Pancreas (tissue), 10 donors: ENCODE measurements around the gene UBAC1. TPM values are rescaled to one million over a fixed set of nuclear protein-coding genes. Genes with fewer than 3 reads are reported as not detected.
"Not testable (repeated sequence)": the region's sequence is repeated elsewhere in the genome, so short reads cannot be mapped to it uniquely, and the experiment has no call there.

Experiments
- ATAC-seq, 4 donors: fragments of 200-7000 bp; cut with Tn5 transposase; one replicate each; pipeline versions ENCODE4 v1.8.0 to v1.9.1; 2020; ENCODE audit warnings: mild to moderate bottlenecking in 4 of 4, moderate library complexity in 4 of 4
- DNase-seq, 6 donors: peaks; one replicate each; pipeline ENCODE4 v3.0.0-alpha.2; 2020
- FAIRE-seq: peaks from 2 replicates; lab custom pipeline; 2012; peaks lifted over from hg19 to GRCh38; lab: Jason Lieb, UNC
- H3K27ac ChIP-seq, 4 donors: fragments of 200-600 bp; sonication (generic); 1 replicate in 3 of 4; 2 replicates in 1 of 4; pipeline versions ENCODE4 v1.5.0 to v1.8.0; 2020
- H3K27me3 ChIP-seq, 4 donors: fragments of 200-600 bp; one replicate each; pipeline ENCODE4 v1.8.0; 2021
- H3K36me3 ChIP-seq, 3 donors: fragments of 200-600 bp; sonication (generic) in 1 of 3; one replicate each; pipeline versions ENCODE4 v1.5.0 to v1.8.0; 2020 to 2021
- H3K4me1 ChIP-seq, 3 donors: fragments of 200-600 bp; one replicate each; pipeline ENCODE4 v1.8.0; 2021
- H3K4me3 ChIP-seq, 4 donors: fragments of 200-600 bp; sonication (generic) in 2 of 4; one replicate each; pipeline versions ENCODE4 v1.5.0 to v1.8.0; 2020 to 2021
- H3K9me3 ChIP-seq, 4 donors: fragments of 200-600 bp; one replicate each; pipeline ENCODE4 v1.8.0; 2021
- WGBS, 2 donors: extraction: QIAGEN DNeasy Blood & Tissue Kit; methylation state at CpG; one replicate each; pipeline ENCODE4 v1.1.7; 2013; 5-methylcytosine and 5-hydroxymethylcytosine counted together
- intact Hi-C, 3 donors: fragments of 100-400 bp; cut with DNase I; formaldehyde crosslinking; loops; one replicate each; pipeline versions ENCODE4 v1.11.1 to v1.14.2; 2022
- polyA plus RNA-seq, 2 donors: library from polyadenylated mRNA; stranded (reverse); fragments of 200-250 nt; gene quantifications; one replicate each; pipeline ENCODE4 v1.2.3, GENCODE V29; 2013
- total RNA-seq, 6 donors: library from RNA; stranded (reverse); fragmentation: NEBNext Ultra II Directional in 4 of 6; extraction: Animal tissue kit (Norgen Biotek cat#: 25700) in 4 of 6; gene quantifications; one replicate each; pipeline versions ENCODE4 v1.2.1 to v1.2.4, GENCODE V29; 2021 to 2023
- TF ChIP-seq, protein P1 (sequence below), 4 donors: fragments of 200-600 bp; sonication (generic) in 3 of 4; IDR thresholded peaks; one replicate each; pipeline versions ENCODE4 v1.5.0 to v1.8.0; 2021; ENCODE audit warnings: antibody characterized with exemption in 4 of 4
- donor health status: healthy with polysubstance abuse.
- donor health status: DM: no; HTN: no; CAD: no; lungs with moderate emphysema.
- donor health status: DM: no; HTN: no; CAD: no.
- donor health status: control.
- donor health status: control.
- donor health status: Bipolar disorder and iron deficiency.
- donor health status: DM: yes; HTN: yes; CAD: no.
- donor health status: DM: no; HTN: no; CAD: no.
- donor health status: DM: no; HTN: no; CAD: no.
- donor health status: DM: yes; HTN: yes; CAD: no.

The UBAC1 gene
- total and polyA plus RNA-seq, 8 donors, result 9.8 to 33.7 (median 14.4) TPM

DNA sequence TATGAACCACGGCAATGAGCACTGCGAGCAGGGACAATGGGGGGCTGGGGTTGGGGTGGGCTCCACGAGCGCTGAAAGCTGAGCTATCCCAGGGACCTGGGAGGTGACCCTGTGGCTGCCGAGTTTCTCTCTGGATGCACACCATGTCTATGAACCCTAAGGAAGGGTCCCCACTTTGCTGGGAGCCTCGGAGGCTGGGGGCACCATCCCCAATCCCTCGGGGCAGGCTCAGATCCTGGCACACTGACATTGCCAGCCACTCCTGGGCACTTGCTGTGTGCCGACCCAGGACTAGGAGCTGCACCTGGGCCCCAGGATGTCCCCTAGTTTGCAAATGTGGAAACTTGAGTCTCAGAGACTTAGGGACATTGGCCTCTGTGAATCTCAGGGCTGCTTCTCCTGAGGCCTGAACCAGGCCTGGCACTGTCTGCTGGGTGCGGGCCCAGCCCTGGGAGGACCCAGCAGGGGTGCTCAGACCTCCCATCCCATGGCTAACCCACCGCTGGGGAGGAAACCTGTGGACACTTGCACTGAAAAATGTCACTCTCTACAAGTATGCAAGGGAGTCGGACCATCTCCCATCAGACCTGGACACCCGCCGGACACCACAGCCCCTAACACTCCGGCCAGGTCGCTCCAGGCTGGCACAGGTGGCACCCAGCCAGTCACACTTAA is 40.8 kb downstream of the UBAC1 start:
- DNase-seq (no peak), FAIRE-seq (no peak), ATAC-seq (no peak)
- no peak overlapping the region for H3K4me3 ChIP-seq
- intact Hi-C loops, result no loop called here
- H3K9me3 ChIP-seq, result no peaks in the 10 kb centered on the region
- peaks cover 0 to 6% (median 0%) of the 10 kb centered on the region in 3 donors for H3K36me3 ChIP-seq
- H3K27ac ChIP-seq, result no peak overlapping the region
- H3K4me1 ChIP-seq, result no peaks in the 10 kb centered on the region
- no peaks in the 10 kb centered on the region for H3K27me3 ChIP-seq
- TF ChIP-seq, protein P1, sequence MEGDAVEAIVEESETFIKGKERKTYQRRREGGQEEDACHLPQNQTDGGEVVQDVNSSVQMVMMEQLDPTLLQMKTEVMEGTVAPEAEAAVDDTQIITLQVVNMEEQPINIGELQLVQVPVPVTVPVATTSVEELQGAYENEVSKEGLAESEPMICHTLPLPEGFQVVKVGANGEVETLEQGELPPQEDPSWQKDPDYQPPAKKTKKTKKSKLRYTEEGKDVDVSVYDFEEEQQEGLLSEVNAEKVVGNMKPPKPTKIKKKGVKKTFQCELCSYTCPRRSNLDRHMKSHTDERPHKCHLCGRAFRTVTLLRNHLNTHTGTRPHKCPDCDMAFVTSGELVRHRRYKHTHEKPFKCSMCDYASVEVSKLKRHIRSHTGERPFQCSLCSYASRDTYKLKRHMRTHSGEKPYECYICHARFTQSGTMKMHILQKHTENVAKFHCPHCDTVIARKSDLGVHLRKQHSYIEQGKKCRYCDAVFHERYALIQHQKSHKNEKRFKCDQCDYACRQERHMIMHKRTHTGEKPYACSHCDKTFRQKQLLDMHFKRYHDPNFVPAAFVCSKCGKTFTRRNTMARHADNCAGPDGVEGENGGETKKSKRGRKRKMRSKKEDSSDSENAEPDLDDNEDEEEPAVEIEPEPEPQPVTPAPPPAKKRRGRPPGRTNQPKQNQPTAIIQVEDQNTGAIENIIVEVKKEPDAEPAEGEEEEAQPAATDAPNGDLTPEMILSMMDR (IDR thresholded peaks at IDR 0.05), result no peak
- WGBS, 2 donors, result 87 to 92% methylated on average over 15 of the region's 15 CpGs

DNA sequence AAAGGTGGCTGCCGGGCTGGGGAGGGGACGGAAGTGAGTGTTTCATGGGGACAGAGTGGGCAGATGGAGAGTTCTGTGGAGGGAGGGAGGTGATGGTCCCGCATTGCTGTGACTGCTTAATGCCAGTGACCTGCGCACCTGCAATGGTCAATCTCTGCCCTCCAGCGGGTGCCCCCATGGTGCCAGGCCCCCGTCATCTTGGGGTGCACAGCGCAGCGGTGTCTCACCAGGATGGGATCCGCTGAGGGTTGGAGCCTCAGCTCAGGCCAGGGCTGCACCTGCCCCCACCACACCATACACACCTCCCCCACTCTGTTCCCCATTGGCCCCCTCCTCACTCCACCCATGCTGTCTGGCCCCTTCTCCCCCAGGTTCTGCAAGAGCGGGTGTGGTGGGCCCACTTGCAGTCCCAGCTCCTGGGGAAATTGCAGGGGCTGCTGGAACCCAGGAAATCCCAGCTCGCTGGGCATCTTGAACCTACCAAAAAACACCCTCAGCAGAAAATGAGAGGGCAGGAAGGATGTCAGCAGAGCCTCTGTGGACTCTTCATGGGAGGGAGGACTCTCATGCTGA is 41.8 kb downstream of the UBAC1 start:
- DNase-seq (no peak), ATAC-seq (no peak), FAIRE-seq (no peak)
- H3K27ac ChIP-seq, result no peak overlapping the region
- 95 to 97% methylated on average over 10 to 11 of the region's 11 CpGs for WGBS, 2 donors
- intact Hi-C loops, result no loop called here
- H3K4me3 ChIP-seq, result no peak overlapping the region
- TF ChIP-seq, protein P1 (IDR thresholded peaks at IDR 0.05), result no peak
- peaks cover 0 to 6% (median 0%) of the 10 kb centered on the region in 3 donors for H3K36me3 ChIP-seq
- no peaks in the 10 kb centered on the region for H3K27me3 ChIP-seq
- H3K9me3 ChIP-seq, result no peaks in the 10 kb centered on the region
- H3K4me1 ChIP-seq, result no peaks in the 10 kb centered on the region

DNA sequence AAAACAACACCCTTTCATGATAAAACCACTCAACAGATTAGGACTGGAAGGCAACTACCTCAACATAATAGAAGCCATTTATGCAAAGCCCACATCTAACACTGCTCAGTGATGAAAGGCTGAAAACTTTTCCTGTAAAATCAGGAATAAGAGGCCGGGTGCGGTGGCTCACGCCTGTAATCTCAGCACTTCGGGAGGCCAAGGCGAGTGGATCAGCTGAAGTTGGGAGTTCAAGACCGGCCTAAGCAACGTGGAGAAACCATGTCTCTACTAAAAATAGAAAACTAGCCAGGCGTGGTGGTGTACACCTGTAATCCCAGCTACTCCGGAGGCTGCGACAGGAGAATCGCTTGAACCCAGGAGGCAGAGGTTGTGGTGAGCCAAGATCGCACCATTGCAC is 44.9 kb downstream of the UBAC1 start:
- FAIRE-seq, H3K36me3 ChIP-seq, H3K4me1 ChIP-seq, H3K27me3 ChIP-seq, H3K4me3 ChIP-seq, H3K9me3 ChIP-seq, intact Hi-C loops, DNase-seq, ATAC-seq, H3K27ac ChIP-seq: not testable (repeated sequence)
- WGBS, 2 donors, result 96 to 97% methylated on average over 12 of the region's 12 CpGs

DNA sequence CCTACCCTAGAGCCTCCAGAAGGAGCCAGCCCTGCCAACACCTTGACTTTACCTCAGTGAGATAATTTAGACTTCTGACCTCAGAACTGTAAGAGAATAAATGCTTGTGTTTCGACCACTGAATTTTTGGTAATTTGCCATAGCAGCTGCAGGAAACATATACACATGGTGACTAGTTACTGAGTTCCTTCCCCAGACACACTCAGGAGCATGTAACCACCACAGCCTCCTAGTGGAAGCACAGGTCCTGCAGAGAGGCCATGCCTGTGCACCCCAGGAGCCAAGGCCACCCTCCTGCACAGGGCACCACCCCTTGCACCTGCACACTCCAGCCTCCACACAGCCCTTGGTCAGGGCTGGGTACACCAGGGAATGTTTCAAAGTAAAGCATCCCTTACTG is 46.3 kb downstream of the UBAC1 start:
- ATAC-seq (no peak), FAIRE-seq (no peak), DNase-seq (no peak)
- no peak overlapping the region for H3K4me3 ChIP-seq
- no peaks in the 10 kb centered on the region for H3K27me3 ChIP-seq
- peaks cover 0 to 6% (median 0%) of the 10 kb centered on the region in 3 donors for H3K36me3 ChIP-seq
- 96 to 100% methylated on average over 1 of the region's 1 CpG for WGBS, 2 donors
- H3K9me3 ChIP-seq, result no peaks in the 10 kb centered on the region
- TF ChIP-seq, protein P1 (IDR thresholded peaks at IDR 0.05), result no peak
- H3K4me1 ChIP-seq, result no peaks in the 10 kb centered on the region
- intact Hi-C loops, result no loop called here
- no peak overlapping the region for H3K27ac ChIP-seq

DNA sequence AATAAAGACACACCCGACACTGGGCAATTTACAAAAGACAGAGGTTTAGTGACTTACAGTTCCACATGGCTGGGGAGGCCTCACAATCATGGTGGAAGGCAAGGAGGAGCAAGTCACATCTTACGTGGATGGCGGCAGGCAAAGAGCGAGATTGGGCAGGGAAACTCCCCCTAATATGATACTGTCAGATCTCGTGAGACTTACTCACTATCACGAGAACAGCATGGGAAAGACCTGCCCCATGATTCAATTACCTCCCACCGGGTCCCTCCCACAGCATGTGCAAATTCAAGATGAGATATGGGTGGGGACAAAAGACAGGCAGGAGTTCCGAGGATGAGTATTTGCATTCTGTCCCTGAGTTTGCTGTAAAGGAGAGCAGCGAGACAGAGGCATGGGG is 49.9 kb downstream of the UBAC1 start:
- H3K4me3 ChIP-seq, H3K36me3 ChIP-seq, H3K9me3 ChIP-seq, ATAC-seq, intact Hi-C loops, FAIRE-seq, DNase-seq, H3K27ac ChIP-seq, H3K27me3 ChIP-seq: not testable (repeated sequence)
- H3K4me1 ChIP-seq, result peaks cover 0 to 12% (median 0%) of the 10 kb centered on the region in 3 donors
- 91 to 98% methylated on average over 9 of the region's 9 CpGs for WGBS, 2 donors

DNA sequence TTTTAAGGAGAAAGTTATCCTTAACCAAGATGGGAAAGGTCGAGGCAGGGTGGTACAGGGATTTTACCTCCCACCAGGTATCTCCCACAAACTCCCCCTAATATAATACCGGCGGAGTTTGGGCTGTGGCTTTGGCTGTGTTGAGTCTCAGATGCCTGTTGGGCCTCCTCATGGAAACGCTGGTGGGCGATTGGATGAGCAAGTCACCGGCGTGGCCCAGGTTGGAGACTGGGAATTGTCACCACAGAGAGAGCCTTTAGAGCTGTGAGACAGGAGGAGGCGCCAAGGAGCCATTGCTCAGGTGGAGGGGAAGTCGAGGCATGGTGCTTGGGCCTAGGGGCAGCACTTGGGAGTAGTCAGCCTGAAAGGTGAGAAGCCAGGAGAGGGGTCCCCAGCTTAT is 50.4 kb downstream of the UBAC1 start:
- no peak overlapping the region for H3K27ac ChIP-seq
- peaks cover 0 to 16% (median 3%) of the 10 kb centered on the region in 3 donors for H3K4me1 ChIP-seq
- intact Hi-C loops, result no loop called here
- TF ChIP-seq, protein P1 (IDR thresholded peaks at IDR 0.05), result no peak
- H3K9me3 ChIP-seq, result no peaks in the 10 kb centered on the region
- no peaks in the 10 kb centered on the region for H3K27me3 ChIP-seq
- WGBS, 2 donors, result 96 to 97% methylated on average over 9 of the region's 9 CpGs
- H3K4me3 ChIP-seq, result no peak overlapping the region
- DNase-seq (no peak), FAIRE-seq (no peak), ATAC-seq (no peak)
- H3K36me3 ChIP-seq, result peaks cover 0 to 3% (median 0%) of the 10 kb centered on the region in 3 donors
